SKM-1 (cell line): ENCODE results near the gene RGS3.

Source experiments
- DNase-seq: peaks from one replicate; lab custom pipeline; 2025; ENCODE audit not compliant: unreplicated experiment; lab: John Stamatoyannopoulos, UW

Gene RGS3

DNA sequence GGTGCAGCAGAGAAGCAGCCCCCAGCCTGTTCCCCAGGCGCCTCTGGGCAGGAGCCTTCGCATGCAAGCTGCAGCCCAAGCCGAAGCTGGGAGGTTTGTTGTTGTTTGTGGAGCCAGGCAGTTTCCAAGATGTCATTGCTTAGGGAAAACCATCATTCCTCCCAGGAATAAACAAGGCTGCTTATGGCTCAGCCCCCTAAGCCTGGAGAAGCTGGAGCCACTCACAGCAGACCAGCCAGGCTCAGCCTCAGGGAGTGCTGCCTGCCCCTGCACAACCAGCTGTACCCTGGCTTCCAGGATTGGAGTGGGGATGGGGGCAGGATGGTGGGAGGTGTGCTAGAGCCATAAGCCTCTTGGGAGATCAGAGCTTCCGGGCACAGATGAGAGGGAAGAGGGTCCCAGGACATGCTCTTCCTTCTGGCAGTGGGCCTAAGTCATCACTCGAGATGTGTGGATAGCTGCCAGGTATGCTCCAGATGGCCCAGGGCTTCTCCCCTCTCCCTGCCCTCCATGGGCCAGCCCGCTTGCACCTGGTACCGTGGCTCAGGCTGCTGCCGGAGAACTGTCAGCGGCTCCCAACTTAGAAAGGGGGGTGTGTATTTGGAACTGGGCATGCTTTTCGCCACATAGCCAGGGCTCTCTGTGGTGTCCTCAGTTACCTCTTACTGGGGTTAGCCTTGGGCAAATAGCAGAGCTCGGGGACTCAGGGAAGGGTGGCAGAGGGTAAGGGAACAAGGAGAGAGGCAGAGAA, 105.2 kb downstream of the RGS3 start:
- DNase-seq, result no peak

DNA sequence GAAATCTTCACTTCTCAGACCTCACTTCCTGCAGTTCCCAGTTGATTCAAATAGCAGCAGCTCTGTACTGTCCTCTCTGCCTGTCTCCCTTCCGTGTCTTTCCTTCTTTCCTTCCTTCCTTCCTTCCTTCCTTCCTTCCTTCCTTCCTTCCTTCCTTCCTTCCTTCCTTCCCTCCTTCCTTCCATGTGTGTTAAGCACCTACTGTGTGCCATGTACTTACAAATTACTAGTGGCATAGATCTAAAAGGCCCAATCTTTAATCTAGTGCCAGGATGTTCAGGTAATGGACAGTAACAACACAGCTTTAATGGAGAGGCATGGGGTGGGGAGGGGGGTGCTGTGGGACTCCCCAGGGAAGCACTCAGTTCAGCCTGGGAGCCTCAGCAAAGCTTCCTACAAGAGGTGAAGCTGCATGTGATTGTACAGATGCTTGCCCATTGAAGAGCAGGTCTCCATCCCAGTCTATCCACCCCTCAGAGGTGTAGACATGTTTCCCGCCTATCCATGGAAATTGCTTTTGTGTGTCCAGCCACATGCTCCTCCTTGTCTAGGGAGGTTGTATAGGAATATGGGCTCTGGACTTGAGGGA, 106.0 kb downstream of the RGS3 start:
- DNase-seq, result no peak

DNA sequence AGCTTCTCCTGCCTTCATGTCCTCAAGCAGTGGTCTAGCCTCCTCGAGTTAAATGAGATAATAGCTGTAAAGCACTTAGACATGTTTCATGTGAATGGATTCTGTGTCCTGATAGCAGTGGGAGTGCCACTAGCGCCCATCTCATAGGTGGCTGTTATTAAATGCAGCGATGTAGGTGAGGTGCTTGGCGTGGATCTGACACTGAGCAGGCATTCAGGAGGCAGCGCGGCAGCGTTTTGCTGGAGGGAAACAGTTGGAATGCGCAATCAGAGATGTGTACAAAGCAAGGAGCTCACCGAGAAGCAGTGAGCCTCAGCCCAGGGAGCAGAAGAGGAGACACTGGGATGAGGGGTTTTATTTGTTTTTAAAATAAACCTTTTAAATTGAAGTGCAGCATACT, 106.6 kb downstream of the RGS3 start:
- no peak for DNase-seq

DNA sequence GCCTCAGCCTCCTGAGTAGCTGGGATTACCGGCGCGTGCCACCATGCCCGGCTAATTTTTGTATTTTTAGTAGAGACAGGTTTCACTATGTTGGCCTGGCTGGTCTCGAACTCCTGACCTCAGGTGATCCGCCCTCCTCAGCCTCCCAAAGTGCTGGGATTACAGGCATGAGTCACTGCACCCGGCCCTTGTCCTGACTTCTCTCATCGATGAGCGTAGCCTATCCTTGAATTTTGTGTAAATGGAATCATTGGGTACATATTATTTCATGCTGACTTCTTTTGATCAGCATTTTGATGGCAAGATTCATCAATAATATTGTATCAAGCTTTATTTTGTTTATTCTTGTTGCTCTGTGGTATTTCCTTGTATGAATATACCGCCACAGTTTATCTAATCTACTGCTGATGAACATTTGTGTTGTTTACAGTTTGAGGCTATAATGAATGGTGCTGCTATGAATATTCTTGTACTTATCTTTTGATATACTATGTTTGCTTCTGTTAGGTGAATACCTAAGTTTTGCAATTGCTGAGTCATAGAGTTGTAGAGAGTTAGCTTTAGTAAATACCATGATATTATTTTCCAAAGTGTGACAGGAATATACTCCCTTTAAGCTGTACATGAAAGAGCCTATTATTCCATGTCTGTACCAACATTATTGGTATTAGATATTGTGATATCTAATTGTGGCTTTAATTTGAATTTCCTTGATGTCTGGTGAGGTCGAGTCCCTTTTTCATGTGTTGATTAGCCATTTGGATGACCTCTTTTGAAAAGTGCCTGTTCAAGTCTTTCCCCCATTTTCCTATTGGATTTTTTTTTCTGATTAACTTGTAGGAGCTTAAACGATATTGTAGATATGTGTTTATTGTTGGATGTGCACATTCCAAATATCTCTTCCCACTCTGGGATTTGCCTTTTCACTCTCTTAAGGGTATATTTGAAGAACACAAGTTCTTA, 107.5 kb downstream of the RGS3 start:
- no peak for DNase-seq

DNA sequence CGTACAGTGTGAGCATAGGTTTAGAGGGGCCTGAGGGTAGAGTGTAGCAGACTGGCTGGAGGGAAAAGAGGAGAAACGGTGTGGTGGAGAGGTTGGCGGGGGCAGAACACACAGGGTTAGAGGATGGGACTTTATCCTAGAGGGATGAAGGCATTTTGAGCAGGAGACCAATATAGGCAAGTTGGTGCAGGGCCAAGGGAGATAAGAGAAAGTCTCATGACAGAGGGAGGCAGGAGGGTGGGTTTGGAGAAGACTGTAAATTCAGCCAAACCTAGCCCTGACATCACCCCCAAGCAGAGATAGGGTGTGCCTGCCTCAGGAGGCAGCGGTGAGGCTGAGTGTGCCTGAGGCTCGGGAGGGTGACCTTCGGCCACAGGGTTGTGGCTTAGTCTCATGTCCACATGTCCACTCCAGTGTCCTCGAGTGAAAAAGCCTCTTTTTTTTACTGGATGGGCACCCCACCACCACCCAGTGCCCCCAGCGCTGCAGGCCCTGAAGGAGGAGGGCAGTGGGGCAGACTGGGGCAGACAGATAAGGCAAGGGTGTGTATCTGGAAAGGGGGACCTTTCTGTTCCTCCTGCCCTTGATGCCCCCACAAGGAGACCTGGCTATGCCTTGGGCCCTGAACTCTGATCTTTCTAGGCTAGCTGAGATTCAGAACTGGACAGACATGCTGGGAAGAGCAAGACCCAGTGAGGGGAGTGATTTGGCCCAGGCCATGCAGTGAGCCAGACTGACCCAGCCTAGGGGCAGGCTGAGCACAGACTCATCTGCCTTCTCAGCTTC, 108.7 kb downstream of the RGS3 start:
- no peak for DNase-seq

DNA sequence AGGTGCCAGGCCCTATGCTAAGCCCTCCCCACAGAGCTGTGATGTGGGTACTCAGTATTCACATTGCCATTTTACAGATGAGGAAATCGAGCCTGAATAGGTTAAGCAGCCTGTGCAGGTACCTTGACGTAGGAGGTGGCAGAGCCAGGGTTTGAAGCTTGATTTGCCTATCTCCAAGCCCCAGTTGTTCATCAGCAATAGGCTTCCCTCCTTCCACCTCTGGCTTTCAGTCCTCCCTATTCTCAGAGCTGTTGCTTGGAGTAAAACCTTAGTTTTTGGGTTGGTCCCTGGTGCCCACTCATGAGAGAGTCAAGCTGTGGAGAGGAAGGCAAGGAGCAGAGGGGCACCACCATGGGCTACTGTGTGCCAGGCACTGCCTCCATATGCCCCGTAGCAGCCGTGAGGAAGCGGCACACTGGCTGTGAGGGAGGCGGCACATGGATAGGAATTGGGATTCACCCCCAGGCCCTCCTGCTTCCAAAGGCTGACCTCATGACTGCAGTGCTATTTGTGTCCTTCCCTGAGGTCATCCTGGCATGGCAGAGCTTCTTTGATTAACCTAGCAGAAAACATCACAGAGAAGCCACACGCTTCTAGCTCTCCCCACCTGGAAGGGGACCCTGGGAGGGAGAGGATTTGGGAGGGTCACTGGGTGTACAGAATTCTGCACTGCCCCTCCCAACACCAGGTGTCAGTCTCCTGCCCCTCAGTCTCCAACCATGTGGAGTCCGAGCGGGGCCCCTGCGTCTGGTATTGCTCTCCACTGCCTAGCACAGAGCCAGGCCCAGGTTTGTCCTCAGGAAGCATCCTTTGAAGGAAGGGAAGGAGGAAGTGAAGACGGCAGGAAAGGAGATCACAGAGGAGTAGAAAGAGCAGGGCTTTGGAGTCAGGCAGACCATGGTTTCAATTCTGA, 109.8 kb downstream of the RGS3 start:
- no peak for DNase-seq

DNA sequence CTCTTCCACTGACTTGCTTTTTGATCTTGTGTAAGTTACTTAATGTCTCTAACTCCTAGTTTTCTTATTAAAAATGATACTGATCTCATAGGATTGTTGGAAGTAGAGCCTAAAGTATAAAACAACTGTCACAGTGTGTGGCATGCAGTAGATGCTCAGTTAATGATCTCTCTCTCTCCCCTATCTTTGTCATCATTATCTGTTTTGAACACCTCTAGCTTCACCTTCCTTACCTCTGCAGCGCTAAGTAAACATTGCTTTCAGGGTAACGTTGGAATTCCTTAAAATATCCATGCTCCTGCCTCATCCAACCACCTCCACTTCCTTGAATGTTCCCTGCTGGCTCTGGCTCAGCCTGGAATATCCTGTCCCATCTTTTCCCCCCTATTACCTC, 110.4 kb downstream of the RGS3 start:
- no peak for DNase-seq

DNA sequence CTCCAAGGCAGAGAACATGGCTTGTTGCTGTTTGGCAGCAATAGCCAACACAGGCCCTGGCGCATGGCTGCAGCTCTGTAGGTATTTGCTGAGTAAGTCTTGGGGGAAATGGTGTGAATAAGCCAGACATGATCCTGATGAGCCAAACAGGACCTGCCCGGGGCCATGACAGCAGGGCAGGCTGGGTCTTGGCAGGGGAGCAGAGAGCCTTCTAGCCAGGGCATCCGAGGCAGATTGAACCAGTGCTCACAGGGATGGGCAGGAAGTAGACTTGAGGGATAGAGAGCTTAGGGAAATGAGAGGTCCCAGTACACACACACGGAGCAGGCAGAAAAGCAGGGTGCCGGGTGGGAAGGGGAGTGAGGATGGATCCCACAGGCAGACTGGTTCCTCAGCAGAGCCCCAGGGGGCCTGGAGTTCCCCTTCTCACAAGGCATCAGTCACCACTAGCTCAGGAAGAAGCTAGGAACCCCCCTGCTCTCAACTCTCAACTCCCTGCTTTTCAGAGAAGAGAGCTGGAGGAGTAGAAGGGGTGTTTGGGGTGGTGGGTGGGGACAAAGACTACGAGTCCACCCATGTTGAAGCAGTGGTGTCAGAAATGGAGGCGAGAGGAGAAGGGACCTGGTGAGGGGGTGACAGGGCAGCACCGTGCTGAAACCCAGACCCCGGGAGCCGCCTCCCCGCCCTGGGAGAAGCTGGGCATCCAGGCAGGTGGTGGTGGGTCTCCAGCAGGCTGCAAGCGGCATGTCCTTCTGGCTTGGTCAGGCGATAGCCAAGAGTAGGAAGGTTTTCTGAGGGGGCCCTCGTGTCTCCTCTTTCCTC, 111.1 kb downstream of the RGS3 start:
- no peak for DNase-seq

DNA sequence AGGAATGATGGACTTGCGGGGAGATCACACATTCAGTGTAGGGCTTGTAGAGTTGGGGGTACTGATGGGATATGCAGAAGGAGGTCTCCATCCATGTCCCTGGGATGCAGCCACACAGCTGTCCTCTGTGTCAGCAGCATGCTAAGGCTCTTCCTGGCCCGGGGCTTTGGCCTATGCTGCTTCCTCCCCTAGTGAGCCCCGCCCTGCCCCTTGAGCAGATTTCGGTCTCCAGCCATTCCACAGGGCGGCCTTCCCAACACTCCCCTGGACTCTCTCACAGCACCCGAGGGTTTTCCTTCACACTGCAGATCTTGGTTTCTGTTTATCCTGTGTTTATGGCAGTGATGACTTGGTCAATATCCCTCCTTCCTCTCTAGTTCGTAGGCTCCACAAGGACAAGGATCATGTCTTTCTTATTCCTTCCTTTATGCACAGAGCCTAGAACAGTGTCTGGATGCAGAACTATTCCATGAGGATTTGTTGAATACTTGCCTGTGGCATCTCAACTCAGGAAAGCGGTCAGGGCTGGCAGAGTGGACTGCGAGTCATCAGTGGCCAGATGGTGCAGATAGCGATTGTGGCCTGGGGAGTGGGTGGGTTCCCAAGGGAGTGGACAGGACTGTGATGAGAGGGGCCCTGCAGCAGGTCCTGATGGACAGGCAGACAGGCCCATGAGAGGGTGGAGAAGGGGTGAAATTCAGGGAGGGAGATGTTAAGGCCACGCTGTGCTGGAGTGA, 114.2 kb downstream of the RGS3 start:
- no peak for DNase-seq

DNA sequence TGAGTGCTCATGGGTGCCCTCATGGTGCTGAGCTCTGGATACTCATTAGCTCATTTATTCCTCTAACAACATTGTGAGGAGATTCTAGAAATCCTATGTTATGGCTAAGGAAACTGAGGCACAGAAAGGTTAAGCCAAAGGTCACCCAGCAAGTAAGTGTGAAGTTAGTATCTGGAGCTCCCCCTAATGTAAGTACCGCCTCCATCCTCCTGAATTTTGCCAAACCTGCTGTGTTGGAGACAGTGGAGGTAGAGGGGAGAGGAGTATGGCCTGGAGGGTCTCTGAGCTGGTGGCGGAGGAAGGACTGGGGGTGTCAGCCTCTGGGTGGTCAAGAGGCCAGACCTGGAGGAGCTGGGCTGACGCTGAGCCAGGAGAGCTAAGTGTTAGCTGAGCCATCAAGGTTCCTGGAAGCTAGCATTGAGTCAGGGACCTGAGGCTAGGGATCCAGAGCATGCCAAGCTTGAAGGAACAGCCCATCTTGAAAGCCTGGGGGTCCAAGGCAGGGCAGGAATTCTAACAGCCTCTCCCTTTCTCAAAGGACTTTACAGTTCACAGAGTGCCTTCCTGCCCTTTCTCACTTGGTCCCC, 114.8 kb downstream of the RGS3 start:
- no peak for DNase-seq

DNA sequence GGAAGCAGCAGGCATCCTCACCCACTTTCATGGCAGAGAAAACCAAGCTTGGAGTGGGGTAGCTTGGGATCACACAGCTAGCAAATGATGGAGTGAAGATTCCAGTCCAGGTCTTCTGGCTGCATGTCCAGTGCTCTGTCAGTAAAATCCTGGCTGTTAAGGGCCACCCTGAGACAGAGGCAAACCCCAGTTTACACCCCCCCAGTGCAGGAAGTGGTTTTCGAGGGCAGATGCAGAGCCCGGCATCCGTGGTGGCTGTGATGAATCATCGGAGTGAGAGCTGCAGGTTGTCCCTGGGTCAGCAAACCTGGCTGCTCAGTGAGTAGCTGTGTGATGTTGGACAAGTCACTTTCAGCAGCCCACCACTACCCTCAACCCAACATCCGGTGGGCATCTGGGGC, 115.4 kb downstream of the RGS3 start:
- DNase-seq, result peak; percentile 14

DNA sequence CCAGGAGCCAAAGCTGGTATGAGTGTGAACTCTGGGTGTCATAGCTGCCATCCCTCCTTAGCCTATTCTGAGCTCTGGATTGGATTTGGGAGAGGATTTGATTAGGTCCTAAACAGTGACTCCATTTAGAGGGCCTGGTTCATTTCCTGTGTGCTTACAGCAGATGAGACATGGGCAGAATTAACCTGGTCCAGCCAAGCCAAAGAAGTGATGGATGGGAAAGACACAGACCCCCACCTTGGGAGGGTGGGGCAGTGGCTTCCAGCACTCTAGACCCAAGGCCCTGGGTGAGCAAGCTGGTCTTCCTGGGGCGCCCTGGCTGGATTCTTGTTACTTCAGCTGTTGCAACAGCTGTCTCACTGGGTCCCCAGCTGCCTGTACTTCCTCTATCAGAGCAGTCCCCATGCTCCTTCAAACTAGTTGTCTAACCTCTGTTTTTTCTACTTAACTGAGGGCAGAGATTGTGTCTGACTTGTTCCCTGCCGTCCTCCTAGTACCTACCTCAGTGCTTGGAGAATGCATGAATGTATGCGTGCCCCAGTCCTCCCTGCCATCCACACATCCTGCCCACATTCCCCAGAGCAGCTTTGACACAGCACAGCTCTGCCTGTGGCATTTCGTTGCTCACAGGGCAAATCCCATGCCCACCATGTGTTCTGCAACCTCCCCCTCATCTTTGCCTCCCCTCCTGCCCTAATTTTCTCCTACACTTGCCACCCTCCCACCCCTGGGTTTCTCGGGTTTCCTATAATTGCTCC, 115.9 kb downstream of the RGS3 start:
- peak; percentile 64 for DNase-seq

DNA sequence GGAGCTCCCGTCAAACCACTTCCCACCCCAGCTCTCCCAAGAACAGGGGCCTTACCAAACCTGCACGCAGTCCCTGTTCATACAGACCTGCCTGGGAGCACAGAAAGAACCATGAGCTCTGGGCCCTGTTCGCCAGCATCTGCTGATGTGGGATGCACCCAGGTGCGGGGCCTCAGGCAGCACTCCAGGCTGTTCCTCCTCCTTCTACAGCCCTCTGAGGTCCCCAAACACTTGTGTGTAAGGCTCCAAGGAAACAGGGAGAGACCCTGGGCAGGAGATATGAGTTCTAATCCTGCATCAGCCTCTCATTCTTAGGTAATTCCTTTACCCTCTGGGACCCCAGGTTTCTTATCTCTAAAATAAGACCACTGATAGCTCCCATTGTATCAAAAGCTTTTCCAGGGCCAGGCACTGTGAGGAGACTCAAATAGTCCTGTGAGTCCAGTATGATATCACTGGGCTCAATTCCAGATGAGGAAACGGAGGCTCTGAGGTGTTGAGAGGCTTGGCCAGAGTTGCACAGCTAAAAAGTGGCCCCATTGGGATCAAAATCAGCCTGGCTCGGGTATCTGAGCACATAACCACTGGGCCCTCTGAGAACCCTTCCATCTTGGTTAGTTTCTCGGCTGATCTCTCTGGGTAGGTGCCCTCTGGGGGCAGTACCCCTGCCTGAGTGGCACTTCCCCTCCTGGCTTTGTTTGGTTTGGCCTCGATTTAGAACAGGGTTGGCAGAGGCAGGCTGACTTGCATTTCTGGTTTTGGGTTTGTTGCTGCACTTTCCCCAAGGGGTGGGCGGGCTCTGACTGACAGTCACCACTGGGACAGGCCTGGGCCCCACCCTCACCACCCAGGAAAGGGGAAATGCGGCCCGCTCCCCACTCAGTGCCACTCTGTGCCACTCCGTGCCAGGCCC, 116.8 kb downstream of the RGS3 start:
- DNase-seq, result no peak

DNA sequence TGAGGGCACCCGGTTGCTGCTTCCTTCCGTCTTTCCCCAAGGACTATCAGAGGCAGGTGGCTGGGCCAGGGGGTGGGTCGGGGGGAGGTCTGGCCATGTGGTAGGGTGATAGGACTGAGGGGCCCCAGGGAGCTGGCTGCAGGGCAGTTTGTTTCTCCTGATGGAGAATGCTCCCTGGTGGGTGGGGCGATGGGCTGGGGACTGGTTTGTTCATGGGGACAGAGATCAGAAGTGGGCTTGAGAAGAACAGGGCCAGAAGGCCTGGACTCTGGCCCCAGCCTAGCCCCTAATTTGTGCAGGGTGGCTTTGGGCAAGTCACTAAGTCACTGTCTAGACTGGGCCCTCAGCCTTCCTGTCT, 117.4 kb downstream of the RGS3 start:
- no peak for DNase-seq

DNA sequence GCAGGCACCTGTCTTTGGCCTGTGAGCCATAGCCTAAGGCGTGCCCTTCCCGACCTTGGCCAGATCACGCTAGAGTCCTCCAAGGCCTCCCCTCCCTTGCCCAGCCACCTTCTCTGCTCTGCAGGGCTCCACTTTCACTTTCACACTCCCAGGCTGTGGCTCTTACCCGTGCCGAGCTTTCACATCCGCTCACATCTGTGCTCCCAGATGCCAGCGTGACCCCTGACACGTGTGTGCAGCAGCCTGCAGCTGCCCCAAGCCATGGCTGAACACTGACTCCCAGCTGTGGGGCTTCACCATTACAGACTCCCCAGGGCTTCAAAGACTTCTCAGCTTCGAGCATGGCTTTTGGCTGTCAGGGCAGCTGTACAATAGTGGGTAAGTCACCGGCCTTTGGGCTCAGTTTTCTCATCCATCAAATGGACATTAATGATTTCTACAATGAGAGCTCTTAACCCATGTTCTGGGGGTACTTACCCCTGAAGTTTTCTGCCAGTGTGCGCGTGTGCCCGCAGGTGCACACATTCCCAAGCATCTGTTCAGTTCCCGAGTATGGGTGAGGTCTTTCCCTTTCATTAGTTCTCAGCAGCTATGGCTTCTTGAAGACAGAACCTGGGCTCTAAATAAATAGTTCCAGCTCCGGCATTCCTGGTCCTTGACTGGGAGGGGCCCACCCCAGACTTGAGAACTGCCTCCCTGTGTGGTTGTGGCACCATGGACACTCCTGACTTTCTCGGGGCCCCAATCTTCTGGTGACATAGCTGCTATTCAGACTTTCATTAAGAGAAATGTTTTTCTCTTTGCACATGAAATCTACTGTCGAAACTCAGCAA, 118.6 kb downstream of the RGS3 start:
- no peak for DNase-seq
